Esophagus squamous epithelium (tissue), 5 donors: ENCODE measurements around the gene CRYAA. TPM values are rescaled to one million over a fixed set of nuclear protein-coding genes. Genes with fewer than 3 reads are reported as not detected.

Source experiments
- DNase-seq: peaks from one replicate; lab custom pipeline; 2025; lab: John Stamatoyannopoulos, UW
- H3K27ac ChIP-seq, 4 donors: fragments of 200-600 bp; sonication (generic); one replicate each; pipeline ENCODE4 v1.5.1; 2016 to 2019; ENCODE audit warnings: mild to moderate bottlenecking in 1 of 4
- H3K27me3 ChIP-seq, 4 donors: fragments of 200-600 bp; sonication (generic); 1 replicate in 3 of 4; 2 replicates in 1 of 4; pipeline versions ENCODE4 v1.5.1 to v1.6.0; 2017 to 2021; ENCODE audit warnings: antibody characterized with exemption in 1 of 4
- H3K36me3 ChIP-seq, 3 donors: fragments of 200-600 bp; sonication (generic); one replicate each; pipeline ENCODE4 v1.5.1; 2016 to 2019
- H3K4me1 ChIP-seq, 3 donors: fragments of 200-600 bp; sonication (generic); one replicate each; pipeline ENCODE4 v1.5.1; 2017 to 2019
- H3K4me3 ChIP-seq, 4 donors: fragments of 200-600 bp; sonication (generic); 1 replicate in 3 of 4; 2 replicates in 1 of 4; pipeline ENCODE4 v1.5.1; 2016 to 2019; ENCODE audit warnings: mild to moderate bottlenecking in 2 of 4, moderate library complexity in 1 of 4
- H3K9me3 ChIP-seq, 3 donors: fragments of 200-600 bp; sonication (generic); one replicate each; pipeline ENCODE4 v1.5.1; 2016 to 2019
- POLR2A ChIP-seq, 4 donors: fragments of 450-650 bp; IDR thresholded peaks; one replicate each; pipeline ENCODE4 v1.6.1; 2017; ENCODE audit warnings: antibody characterized with exemption in 4 of 4, mild to moderate bottlenecking in 4 of 4, moderate library complexity in 3 of 4
- WGBS, 2 donors: methylation state at CpG; one replicate each; pipeline ENCODE4 v1.1.5; 2018; 5-methylcytosine and 5-hydroxymethylcytosine counted together
- intact Hi-C: fragments of 100-400 bp; cut with DNase I; formaldehyde crosslinking; loops from one replicate; pipeline ENCODE4 v1.15.0; 2022
- total RNA-seq, 4 donors: library from RNA; depleted of rRNA; stranded (reverse); fragments of >200 nt; gene quantifications; one replicate each; pipeline ENCODE4 v1.1.0, GENCODE V29; 2016
- TF ChIP-seq, protein P1 (sequence below), 6 experiments: fragments of 450-650 bp in 4 of 6; fragments of 200-600 bp in 2 of 6; sonication (generic) in 2 of 6; IDR thresholded peaks; one replicate each; pipeline ENCODE4 v1.5.1; 2016 to 2019; ENCODE audit warnings: antibody characterized with exemption in 6 of 6, mild to moderate bottlenecking in 4 of 6, moderate library complexity in 4 of 6
- donor health status: DM: yes; HTN: yes; CAD: no.

Gene CRYAA
- total RNA-seq, 4 donors from 2014 or later: not detected

DNA sequence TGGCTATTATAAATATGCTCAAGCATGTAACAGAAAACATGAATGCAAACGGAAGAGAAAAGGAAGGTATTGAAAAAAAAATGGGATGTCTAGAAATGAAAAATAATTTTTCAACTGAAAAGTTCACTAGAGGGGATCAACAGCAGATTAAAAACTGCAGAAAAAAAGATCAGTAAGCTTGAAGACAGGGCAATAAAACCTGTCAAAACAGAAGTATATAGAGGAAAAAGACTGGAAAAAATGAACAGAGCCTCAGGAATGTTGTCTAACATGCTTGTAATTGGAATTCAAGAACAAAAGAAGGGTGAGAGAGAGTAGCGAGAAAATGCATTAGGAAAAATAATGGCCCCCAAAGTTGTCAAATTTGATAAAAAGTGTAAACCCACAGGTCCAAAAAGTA is 29.6 kb downstream of the CRYAA start:
- DNase-seq: no peak
- intact Hi-C loops: no loop called here
- Histone ChIP-seq H3K27ac (no peak overlapping the region), H3K4me1 (peaks cover 10 to 51% (median 11%) of the 10 kb centered on the region in 3 donors), H3K36me3 (no peaks in the 10 kb centered on the region), H3K9me3 (peaks cover 0 to 31% (median 19%) of the 10 kb centered on the region in 3 donors), H3K27me3 (peaks cover 0 to 25% (median 0%) of the 10 kb centered on the region in 4 donors), H3K4me3 (no peak overlapping the region)
- WGBS, 2 donors: 49 to 52% methylated on average over 2 of the region's 2 CpGs
- TF ChIP-seq, protein P1, sequence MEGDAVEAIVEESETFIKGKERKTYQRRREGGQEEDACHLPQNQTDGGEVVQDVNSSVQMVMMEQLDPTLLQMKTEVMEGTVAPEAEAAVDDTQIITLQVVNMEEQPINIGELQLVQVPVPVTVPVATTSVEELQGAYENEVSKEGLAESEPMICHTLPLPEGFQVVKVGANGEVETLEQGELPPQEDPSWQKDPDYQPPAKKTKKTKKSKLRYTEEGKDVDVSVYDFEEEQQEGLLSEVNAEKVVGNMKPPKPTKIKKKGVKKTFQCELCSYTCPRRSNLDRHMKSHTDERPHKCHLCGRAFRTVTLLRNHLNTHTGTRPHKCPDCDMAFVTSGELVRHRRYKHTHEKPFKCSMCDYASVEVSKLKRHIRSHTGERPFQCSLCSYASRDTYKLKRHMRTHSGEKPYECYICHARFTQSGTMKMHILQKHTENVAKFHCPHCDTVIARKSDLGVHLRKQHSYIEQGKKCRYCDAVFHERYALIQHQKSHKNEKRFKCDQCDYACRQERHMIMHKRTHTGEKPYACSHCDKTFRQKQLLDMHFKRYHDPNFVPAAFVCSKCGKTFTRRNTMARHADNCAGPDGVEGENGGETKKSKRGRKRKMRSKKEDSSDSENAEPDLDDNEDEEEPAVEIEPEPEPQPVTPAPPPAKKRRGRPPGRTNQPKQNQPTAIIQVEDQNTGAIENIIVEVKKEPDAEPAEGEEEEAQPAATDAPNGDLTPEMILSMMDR (IDR thresholded peaks at IDR 0.05): no peak
- TF ChIP-seq POLR2A (IDR thresholded peaks at IDR 0.05): no peak

DNA sequence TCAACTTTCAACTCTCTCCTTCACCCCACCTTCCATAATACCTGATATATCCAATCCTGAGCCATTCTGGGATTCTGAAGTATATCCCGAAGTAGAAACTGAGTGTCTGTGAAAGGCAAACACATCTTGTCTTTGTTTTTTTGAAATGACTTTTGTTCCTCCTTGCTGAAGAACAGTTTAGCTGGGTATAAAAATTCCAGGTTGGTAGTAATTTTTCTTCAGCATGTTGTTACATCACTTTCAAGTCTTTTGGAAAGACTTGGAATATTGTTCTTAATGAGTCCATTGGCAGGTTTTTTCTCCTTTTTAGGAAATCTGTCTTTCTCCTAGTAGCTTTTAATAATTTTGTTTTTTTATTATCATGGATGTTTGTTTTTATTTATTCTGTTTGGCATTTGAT is 32.7 kb downstream of the CRYAA start:
- H3K36me3 ChIP-seq: no peaks in the 10 kb centered on the region
- peaks cover 0 to 5% (median 0%) of the 10 kb centered on the region in 4 donors for H3K27me3 ChIP-seq
- H3K4me3 ChIP-seq: no peak overlapping the region
- no peak for DNase-seq
- intact Hi-C loops: no loop called here
- no peak overlapping the region for H3K27ac ChIP-seq
- peaks cover 0 to 20% (median 6%) of the 10 kb centered on the region in 3 donors for H3K4me1 ChIP-seq
- WGBS, 2 donors: 73 to 83% methylated on average over 1 of the region's 1 CpG
- H3K9me3 ChIP-seq: peaks cover 0 to 31% (median 19%) of the 10 kb centered on the region in 3 donors
- no peak for TF ChIP-seq POLR2A (IDR thresholded peaks at IDR 0.05)
- TF ChIP-seq, protein P1 (IDR thresholded peaks at IDR 0.05): no peak

DNA sequence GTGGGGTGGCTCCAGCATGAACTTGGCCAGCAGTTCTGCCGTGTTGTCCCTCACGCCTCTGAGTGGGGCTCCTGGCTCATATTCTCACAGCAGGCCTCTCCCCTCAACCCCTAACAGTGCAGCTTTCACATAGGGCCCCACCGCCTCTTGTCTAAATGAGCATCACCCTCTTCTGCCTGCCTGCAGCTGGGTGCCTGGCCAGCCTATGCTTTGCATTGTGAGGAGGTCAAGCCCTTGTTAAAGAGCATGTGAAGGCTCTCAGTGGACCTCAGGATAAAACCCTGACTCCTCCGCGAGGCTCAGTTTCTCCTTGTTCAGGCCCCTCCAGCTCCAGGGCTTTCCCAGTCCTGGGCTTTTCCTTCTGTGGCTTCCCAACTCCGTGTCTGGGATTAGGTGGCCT is 34.8 kb downstream of the CRYAA start:
- no peak overlapping the region for H3K27ac ChIP-seq
- TF ChIP-seq, protein P1 (IDR thresholded peaks at IDR 0.05): no peak
- no peak for TF ChIP-seq POLR2A (IDR thresholded peaks at IDR 0.05)
- no peak for DNase-seq
- 75 to 89% methylated on average over 6 of the region's 6 CpGs for WGBS, 2 donors
- no peaks in the 10 kb centered on the region for H3K36me3 ChIP-seq
- H3K27me3 ChIP-seq: peaks cover 0 to 26% (median 0%) of the 10 kb centered on the region in 4 donors
- no peaks in the 10 kb centered on the region for H3K4me1 ChIP-seq
- no peak overlapping the region for H3K4me3 ChIP-seq
- peaks cover 0 to 31% (median 17%) of the 10 kb centered on the region in 3 donors for H3K9me3 ChIP-seq
- intact Hi-C loops: no loop called here

DNA sequence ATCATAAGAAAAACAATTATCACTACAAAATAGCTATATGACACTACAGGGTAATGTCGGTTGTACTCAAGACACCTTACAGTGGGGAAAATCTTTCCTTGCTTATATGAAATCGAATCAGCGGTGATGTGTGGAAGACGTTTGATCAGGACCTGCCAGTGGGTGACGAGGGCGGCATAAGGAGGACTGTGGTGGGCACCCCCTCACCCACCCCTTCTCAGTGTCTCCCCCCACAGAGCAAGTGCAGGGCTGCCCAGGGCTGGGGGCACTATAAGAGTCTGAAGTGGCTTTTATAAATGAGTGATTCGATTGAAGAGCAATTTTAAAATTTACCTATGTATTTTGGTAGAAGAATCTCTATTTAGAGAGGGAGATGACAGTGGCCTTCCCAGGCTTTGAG is 35.8 kb downstream of the CRYAA start:
- WGBS, 2 donors: 87 to 93% methylated on average over 7 of the region's 7 CpGs
- Histone ChIP-seq H3K4me1 (no peaks in the 10 kb centered on the region), H3K27ac (no peak overlapping the region), H3K4me3 (no peak overlapping the region), H3K36me3 (no peaks in the 10 kb centered on the region), H3K9me3 (peaks cover 0 to 31% (median 15%) of the 10 kb centered on the region in 3 donors), H3K27me3 (peaks cover 0 to 36% (median 0%) of the 10 kb centered on the region in 4 donors)
- TF ChIP-seq POLR2A (IDR thresholded peaks at IDR 0.05): no peak
- TF ChIP-seq, protein P1 (IDR thresholded peaks at IDR 0.05): no peak
- intact Hi-C loops: no loop called here
- no peak for DNase-seq

DNA sequence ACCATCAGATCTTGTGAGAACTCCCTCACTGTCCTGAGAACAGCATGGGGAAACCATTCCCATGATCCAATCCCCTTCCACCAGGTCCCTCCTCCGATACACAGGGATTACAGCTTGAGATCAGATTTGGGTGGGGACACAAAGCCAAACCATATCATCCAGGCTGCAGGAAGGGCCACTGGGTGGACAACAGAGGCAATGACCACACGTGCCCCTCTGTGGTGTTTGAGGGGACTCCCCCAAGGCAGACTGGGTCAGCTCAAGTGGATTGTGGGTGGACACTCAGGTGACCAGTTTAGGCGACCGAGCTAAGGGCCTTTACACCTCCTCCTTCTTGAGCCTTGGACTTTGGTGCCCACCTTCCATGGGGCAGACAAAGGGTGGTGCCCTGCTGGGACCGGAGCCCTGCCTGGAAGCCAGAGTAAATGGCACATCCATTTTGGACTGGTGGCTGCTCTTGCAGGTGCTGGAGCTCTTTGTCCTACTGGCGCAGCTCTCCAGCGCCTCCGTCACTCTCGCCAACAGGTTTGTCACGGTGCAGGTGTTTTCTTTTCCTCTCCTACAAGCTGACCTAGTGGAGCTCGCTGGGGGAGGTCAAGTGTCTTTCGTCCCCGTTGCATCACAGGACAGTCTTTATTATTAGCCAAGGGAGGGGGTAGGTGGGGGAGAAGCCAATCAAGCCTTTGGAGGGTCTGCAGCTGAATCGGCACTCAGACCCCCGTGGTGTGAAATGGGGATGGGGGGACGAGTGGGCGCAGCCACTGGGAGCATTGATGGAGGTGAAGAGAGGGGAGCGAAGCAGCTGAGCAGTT is 37.6 kb downstream of the CRYAA start:
- Histone ChIP-seq H3K27ac (no peak overlapping the region), H3K4me3 (no peak overlapping the region), H3K36me3 (no peaks in the 10 kb centered on the region), H3K4me1 (peaks cover 0 to 9% (median 6%) of the 10 kb centered on the region in 3 donors), H3K9me3 (peaks cover 0 to 18% (median 9%) of the 10 kb centered on the region in 3 donors), H3K27me3 (peaks cover 0 to 54% (median 0%) of the 10 kb centered on the region in 4 donors)
- no peak for DNase-seq
- TF ChIP-seq, protein P1 (IDR thresholded peaks at IDR 0.05): no peak
- TF ChIP-seq POLR2A (IDR thresholded peaks at IDR 0.05): no peak
- intact Hi-C loops: no loop called here
- 74 to 80% methylated on average over 10 to 11 of the region's 18 CpGs for WGBS, 2 donors
